ENCODE measurements around the gene SGSH.

SGSH gene

DNA sequence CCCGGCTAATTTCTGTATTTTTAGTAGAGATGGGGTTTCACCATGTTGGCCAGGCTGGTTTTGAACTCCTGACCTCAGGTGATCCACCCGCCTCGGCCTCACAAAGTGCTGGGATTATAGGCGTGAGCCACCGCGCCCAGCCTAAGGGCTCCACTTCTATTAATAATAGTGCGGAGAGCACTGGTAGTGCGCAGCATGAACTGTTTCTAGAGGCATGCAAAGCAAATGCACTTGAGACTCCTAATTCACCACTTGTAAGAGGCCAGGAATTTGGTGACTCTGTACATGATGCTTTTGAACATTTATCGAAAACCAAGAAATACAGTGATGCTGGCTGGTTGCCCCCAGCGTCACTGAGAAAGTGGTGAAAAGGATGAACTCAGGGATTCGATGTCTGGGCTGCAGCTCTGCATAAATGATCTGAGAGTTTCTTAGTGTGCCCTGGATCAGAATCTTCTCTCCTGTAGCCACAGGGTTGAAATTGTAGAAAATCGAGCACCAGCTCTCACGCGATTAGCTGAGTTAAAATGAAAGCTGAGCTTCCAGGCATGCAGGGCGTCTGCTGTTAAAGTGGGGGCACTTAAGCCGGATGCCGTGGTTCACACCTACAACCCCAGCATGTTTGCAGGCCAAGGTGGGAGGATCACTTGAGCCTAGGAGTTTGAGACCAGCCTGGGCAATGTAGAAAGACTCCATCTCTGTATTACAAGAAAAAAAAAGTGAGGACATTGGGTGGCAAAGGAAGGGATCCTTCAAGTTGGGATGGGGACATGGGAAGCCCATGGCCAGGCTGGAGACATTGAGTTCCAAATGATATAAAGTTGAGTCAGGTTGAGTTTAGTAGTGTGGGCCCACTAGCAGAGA, 45.3 kb upstream of the SGSH start:
- no peak for ATAC-seq
- TF ChIP-seq ZNF70 (CRISPR knock-in tag; IDR thresholded peaks at IDR 0.05) (no peak), BACH2 (CRISPR knock-in tag; IDR thresholded peaks at IDR 0.05; ENCODE audit: borderline replicate concordance) (no peak), ISL1 (CRISPR knock-in tag; IDR thresholded peaks at IDR 0.05) (no peak), GLIS3 (CRISPR knock-in tag; IDR thresholded peaks at IDR 0.05) (no peak), PPARA (CRISPR knock-in tag; IDR thresholded peaks at IDR 0.05; ENCODE audit: borderline replicate concordance) (no peak), TOX (CRISPR knock-in tag; IDR thresholded peaks at IDR 0.05; ENCODE audit: borderline replicate concordance) (no peak), ZFP3 (CRISPR knock-in tag; IDR thresholded peaks at IDR 0.05) (no peak), ARNTL (CRISPR knock-in tag; IDR thresholded peaks at IDR 0.05; ENCODE audit: borderline replicate concordance, low read depth) (no peak), ZNF565 (CRISPR knock-in tag; conservative IDR thresholded peaks at IDR 0.05; ENCODE audit: low read depth) (no peak)
- TF ChIP-seq, protein P1, sequence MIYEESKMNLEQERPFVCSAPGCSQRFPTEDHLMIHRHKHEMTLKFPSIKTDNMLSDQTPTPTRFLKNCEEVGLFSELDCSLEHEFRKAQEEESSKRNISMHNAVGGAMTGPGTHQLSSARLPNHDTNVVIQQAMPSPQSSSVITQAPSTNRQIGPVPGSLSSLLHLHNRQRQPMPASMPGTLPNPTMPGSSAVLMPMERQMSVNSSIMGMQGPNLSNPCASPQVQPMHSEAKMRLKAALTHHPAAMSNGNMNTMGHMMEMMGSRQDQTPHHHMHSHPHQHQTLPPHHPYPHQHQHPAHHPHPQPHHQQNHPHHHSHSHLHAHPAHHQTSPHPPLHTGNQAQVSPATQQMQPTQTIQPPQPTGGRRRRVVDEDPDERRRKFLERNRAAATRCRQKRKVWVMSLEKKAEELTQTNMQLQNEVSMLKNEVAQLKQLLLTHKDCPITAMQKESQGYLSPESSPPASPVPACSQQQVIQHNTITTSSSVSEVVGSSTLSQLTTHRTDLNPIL (CRISPR knock-in tag; IDR thresholded peaks at IDR 0.05; ENCODE audit: low read depth), result no peak
- TF ChIP-seq, protein P2, sequence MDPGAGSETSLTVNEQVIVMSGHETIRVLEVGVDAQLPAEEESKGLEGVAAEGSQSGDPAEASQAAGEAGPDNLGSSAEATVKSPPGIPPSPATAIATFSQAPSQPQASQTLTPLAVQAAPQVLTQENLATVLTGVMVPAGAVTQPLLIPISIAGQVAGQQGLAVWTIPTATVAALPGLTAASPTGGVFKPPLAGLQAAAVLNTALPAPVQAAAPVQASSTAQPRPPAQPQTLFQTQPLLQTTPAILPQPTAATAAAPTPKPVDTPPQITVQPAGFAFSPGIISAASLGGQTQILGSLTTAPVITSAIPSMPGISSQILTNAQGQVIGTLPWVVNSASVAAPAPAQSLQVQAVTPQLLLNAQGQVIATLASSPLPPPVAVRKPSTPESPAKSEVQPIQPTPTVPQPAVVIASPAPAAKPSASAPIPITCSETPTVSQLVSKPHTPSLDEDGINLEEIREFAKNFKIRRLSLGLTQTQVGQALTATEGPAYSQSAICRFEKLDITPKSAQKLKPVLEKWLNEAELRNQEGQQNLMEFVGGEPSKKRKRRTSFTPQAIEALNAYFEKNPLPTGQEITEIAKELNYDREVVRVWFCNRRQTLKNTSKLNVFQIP (CRISPR knock-in tag; IDR thresholded peaks at IDR 0.05; ENCODE audit: borderline replicate concordance, low read depth), result no peak
- TF ChIP-seq, protein P3, sequence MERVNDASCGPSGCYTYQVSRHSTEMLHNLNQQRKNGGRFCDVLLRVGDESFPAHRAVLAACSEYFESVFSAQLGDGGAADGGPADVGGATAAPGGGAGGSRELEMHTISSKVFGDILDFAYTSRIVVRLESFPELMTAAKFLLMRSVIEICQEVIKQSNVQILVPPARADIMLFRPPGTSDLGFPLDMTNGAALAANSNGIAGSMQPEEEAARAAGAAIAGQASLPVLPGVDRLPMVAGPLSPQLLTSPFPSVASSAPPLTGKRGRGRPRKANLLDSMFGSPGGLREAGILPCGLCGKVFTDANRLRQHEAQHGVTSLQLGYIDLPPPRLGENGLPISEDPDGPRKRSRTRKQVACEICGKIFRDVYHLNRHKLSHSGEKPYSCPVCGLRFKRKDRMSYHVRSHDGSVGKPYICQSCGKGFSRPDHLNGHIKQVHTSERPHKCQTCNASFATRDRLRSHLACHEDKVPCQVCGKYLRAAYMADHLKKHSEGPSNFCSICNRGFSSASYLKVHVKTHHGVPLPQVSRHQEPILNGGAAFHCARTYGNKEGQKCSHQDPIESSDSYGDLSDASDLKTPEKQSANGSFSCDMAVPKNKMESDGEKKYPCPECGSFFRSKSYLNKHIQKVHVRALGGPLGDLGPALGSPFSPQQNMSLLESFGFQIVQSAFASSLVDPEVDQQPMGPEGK (CRISPR knock-in tag; IDR thresholded peaks at IDR 0.05; ENCODE audit: borderline replicate concordance), result no peak

DNA sequence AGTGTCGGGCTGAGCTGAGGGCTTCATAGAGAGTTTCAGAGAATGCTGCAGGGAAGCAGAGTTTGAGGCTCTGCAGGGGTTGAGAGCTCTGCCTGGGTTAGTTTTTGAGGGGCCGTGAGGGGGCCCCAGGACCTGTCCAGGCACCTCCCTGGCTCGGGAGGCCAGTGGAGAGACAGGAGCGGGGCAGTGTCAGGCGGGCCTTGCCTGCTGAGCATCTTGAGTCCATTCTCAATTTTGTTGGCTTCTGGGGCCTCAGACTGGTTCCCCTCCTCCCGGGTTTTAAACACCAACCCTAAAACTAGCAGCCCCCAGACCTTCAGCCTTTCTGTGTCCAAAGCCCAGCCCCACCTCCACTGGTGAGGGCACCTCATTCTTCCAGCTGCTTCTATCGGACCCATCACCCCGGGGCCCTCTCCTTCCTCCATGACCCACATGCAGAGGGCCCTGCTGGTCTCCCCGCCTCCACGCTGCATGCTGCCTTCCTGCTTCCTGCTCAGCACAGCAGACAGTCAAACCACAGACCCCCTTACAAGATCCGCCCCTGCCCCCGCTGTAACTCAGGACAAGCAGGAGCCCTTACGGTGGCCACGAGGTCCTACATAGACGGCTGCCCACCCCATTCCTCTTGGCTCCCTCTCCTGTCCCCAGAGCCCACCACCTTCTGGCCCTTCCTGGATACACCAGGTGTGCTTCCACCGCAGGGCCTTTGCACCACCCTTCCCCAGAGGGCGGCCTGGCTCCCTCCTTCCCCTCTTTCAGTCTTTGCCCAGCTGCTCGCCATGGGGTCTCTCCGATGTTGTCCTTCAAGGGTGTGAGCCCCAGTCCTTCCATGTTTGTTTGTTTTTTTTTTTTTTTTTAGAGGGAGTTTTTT, 44.3 kb upstream of the SGSH start:
- no peak for TF ChIP-seq PPARA (CRISPR knock-in tag; IDR thresholded peaks at IDR 0.05; ENCODE audit: borderline replicate concordance)
- no peak for TF ChIP-seq ARNTL (CRISPR knock-in tag; IDR thresholded peaks at IDR 0.05; ENCODE audit: borderline replicate concordance, low read depth)
- TF ChIP-seq, protein P4, sequence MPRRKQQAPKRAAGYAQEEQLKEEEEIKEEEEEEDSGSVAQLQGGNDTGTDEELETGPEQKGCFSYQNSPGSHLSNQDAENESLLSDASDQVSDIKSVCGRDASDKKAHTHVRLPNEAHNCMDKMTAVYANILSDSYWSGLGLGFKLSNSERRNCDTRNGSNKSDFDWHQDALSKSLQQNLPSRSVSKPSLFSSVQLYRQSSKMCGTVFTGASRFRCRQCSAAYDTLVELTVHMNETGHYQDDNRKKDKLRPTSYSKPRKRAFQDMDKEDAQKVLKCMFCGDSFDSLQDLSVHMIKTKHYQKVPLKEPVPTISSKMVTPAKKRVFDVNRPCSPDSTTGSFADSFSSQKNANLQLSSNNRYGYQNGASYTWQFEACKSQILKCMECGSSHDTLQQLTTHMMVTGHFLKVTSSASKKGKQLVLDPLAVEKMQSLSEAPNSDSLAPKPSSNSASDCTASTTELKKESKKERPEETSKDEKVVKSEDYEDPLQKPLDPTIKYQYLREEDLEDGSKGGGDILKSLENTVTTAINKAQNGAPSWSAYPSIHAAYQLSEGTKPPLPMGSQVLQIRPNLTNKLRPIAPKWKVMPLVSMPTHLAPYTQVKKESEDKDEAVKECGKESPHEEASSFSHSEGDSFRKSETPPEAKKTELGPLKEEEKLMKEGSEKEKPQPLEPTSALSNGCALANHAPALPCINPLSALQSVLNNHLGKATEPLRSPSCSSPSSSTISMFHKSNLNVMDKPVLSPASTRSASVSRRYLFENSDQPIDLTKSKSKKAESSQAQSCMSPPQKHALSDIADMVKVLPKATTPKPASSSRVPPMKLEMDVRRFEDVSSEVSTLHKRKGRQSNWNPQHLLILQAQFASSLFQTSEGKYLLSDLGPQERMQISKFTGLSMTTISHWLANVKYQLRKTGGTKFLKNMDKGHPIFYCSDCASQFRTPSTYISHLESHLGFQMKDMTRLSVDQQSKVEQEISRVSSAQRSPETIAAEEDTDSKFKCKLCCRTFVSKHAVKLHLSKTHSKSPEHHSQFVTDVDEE (CRISPR knock-in tag; IDR thresholded peaks at IDR 0.05), result no peak
- TF ChIP-seq, protein P1 (CRISPR knock-in tag; IDR thresholded peaks at IDR 0.05; ENCODE audit: low read depth), result no peak
- no peak for TF ChIP-seq ZNF8 (CRISPR knock-in tag; IDR thresholded peaks at IDR 0.05)
- TF ChIP-seq, protein P2 (CRISPR knock-in tag; IDR thresholded peaks at IDR 0.05; ENCODE audit: borderline replicate concordance, low read depth), result no peak
- no peak for TF ChIP-seq ESRRG (CRISPR knock-in tag; IDR thresholded peaks at IDR 0.05)
- TF ChIP-seq, protein P3 (CRISPR knock-in tag; IDR thresholded peaks at IDR 0.05; ENCODE audit: borderline replicate concordance), result no peak
- no peak for TF ChIP-seq ZC3H10 (CRISPR knock-in tag; IDR thresholded peaks at IDR 0.05)
- TF ChIP-seq CSDC2 (CRISPR knock-in tag; IDR thresholded peaks at IDR 0.05), result no peak
- no peak for TF ChIP-seq TCF4 (CRISPR knock-in tag; IDR thresholded peaks at IDR 0.05; ENCODE audit: borderline replicate concordance)
- no peak for TF ChIP-seq ISL1 (CRISPR knock-in tag; IDR thresholded peaks at IDR 0.05)
- no peak for TF ChIP-seq TOX (CRISPR knock-in tag; IDR thresholded peaks at IDR 0.05; ENCODE audit: borderline replicate concordance)
- TF ChIP-seq ZFP3 (CRISPR knock-in tag; IDR thresholded peaks at IDR 0.05), result no peak
- ATAC-seq, result no peak

Data from SK-N-SH treated with all-trans-retinoic acid at 6 μM for 48 hours (cell line).